Measurements from ENCODE around the gene PTPN1. TPM values are rescaled to one million over a fixed set of nuclear protein-coding genes. Genes with fewer than 3 reads are reported as not detected.

Gene PTPN1
- total RNA-seq, 2 experiments from 2014 or later = 82.3 to 82.8 TPM

GRCh38 chr20:50627747-50628146 lies 117.6 kb downstream of the PTPN1 start:
- no peak for ATAC-seq (ENCODE audit: poor library complexity)
- Histone ChIP-seq H3K4me3 (ENCODE audit: low read length) (no peak overlapping the region), H3K27ac (ENCODE audit: low read depth in 1 of 2, low read length in 2 of 2) (no peak overlapping the region), H3K9me3 (ENCODE audit: control insufficient read depth in 1 of 2, insufficient read depth in 1 of 2, low read length in 2 of 2) (peaks cover 0 to 5% of the 10 kb centered on the region in 2 experiments), H3K27me3 (ENCODE audit: control insufficient read depth in 1 of 2, insufficient read depth in 2 of 2, low read length in 2 of 2) (no peaks in the 10 kb centered on the region), H3K4me1 (ENCODE audit: insufficient read depth, low read length) (no peaks in the 10 kb centered on the region), H3K36me3 (ENCODE audit: insufficient read depth, low read length) (no peaks in the 10 kb centered on the region)
- no peak for DNase-seq
- no peak overlapping the region for H3K27ac Mint-ChIP-seq
- ChIA-PET POLR2A (no interaction called here), CTCF (no interaction called here)
- no peaks in the 10 kb centered on the region for H3K36me3 Mint-ChIP-seq (ENCODE audit: low read depth)
- no peaks in the 10 kb centered on the region for H3K4me1 Mint-ChIP-seq (ENCODE audit: low read depth)
- intact Hi-C loops (cut with DNase I, micrococcal nuclease) = no loop called here
- H3K9me3 Mint-ChIP-seq = no peaks in the 10 kb centered on the region
- no peak for TF ChIP-seq CTCF (IDR thresholded peaks at IDR 0.05)
- no peaks in the 10 kb centered on the region for H3K27me3 Mint-ChIP-seq
- H3K4me3 Mint-ChIP-seq = no peak overlapping the region

GRCh38 chr20:50628332-50628731 lies 118.1 kb downstream of the PTPN1 start:
- no peaks in the 10 kb centered on the region for H3K27me3 ChIP-seq (ENCODE audit: control insufficient read depth in 1 of 2, insufficient read depth in 2 of 2, low read length in 2 of 2)
- Mint-ChIP-seq H3K4me3 (no peak overlapping the region), H3K27ac (no peak overlapping the region), H3K4me1 (ENCODE audit: low read depth) (no peaks in the 10 kb centered on the region), H3K36me3 (ENCODE audit: low read depth) (no peaks in the 10 kb centered on the region), H3K27me3 (no peaks in the 10 kb centered on the region), H3K9me3 (no peaks in the 10 kb centered on the region)
- H3K27ac ChIP-seq (ENCODE audit: low read depth in 1 of 2, low read length in 2 of 2) = no peak overlapping the region
- DNase-seq (no peak), ATAC-seq (ENCODE audit: poor library complexity) (no peak)
- ChIA-PET POLR2A (no interaction called here), CTCF (no interaction called here)
- H3K36me3 ChIP-seq (ENCODE audit: insufficient read depth, low read length) = no peaks in the 10 kb centered on the region
- H3K4me3 ChIP-seq (ENCODE audit: low read length) = no peak overlapping the region
- TF ChIP-seq CTCF (IDR thresholded peaks at IDR 0.05) = no peak
- H3K4me1 ChIP-seq (ENCODE audit: insufficient read depth, low read length) = no peaks in the 10 kb centered on the region
- intact Hi-C loops (cut with DNase I, micrococcal nuclease) = no loop called here
- H3K9me3 ChIP-seq (ENCODE audit: control insufficient read depth in 1 of 2, insufficient read depth in 1 of 2, low read length in 2 of 2) = peaks cover 0 to 5% of the 10 kb centered on the region in 2 experiments

GRCh38 chr20:50628853-50629669 lies 118.9 kb downstream of the PTPN1 start:
- Histone ChIP-seq H3K9me3 (ENCODE audit: control insufficient read depth in 1 of 2, insufficient read depth in 1 of 2, low read length in 2 of 2) (peaks cover 0 to 5% of the 10 kb centered on the region in 2 experiments), H3K4me1 (ENCODE audit: insufficient read depth, low read length) (no peaks in the 10 kb centered on the region), H3K4me3 (ENCODE audit: low read length) (no peak overlapping the region), H3K27ac (ENCODE audit: low read depth in 1 of 2, low read length in 2 of 2) (no peak overlapping the region), H3K27me3 (ENCODE audit: control insufficient read depth in 1 of 2, insufficient read depth in 2 of 2, low read length in 2 of 2) (no peaks in the 10 kb centered on the region), H3K36me3 (ENCODE audit: insufficient read depth, low read length) (no peaks in the 10 kb centered on the region)
- CTCF ChIA-PET = no interaction called here
- H3K9me3 Mint-ChIP-seq = no peaks in the 10 kb centered on the region
- DNase-seq (no peak), ATAC-seq (ENCODE audit: poor library complexity) (no peak)
- no peaks in the 10 kb centered on the region for H3K36me3 Mint-ChIP-seq (ENCODE audit: low read depth)
- H3K4me1 Mint-ChIP-seq (ENCODE audit: low read depth) = no peaks in the 10 kb centered on the region
- no peak overlapping the region for H3K4me3 Mint-ChIP-seq
- no peak overlapping the region for H3K27ac Mint-ChIP-seq
- no peak for TF ChIP-seq CTCF (IDR thresholded peaks at IDR 0.05)
- intact Hi-C loops (cut with DNase I, micrococcal nuclease) = no loop called here
- POLR2A ChIA-PET = no interaction called here
- no peaks in the 10 kb centered on the region for H3K27me3 Mint-ChIP-seq

All from CD4-positive, alpha-beta T cell (primary cell).